ENCODE results near the gene ARL5B.
"Not testable (repeated sequence)": the region's sequence is repeated elsewhere in the genome, so short reads cannot be mapped to it uniquely, and the experiment has no call there.

- TF ChIP-seq, protein P1, sequence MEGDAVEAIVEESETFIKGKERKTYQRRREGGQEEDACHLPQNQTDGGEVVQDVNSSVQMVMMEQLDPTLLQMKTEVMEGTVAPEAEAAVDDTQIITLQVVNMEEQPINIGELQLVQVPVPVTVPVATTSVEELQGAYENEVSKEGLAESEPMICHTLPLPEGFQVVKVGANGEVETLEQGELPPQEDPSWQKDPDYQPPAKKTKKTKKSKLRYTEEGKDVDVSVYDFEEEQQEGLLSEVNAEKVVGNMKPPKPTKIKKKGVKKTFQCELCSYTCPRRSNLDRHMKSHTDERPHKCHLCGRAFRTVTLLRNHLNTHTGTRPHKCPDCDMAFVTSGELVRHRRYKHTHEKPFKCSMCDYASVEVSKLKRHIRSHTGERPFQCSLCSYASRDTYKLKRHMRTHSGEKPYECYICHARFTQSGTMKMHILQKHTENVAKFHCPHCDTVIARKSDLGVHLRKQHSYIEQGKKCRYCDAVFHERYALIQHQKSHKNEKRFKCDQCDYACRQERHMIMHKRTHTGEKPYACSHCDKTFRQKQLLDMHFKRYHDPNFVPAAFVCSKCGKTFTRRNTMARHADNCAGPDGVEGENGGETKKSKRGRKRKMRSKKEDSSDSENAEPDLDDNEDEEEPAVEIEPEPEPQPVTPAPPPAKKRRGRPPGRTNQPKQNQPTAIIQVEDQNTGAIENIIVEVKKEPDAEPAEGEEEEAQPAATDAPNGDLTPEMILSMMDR (IDR thresholded peaks at IDR 0.05 in 4 of 5, conservative IDR thresholded peaks at IDR 0.05 in 1 of 5): not testable (repeated sequence)
- not testable (repeated sequence) for TF ChIP-seq POLR2A (IDR thresholded peaks at IDR 0.05)
Observed at GRCh38 chr10:18627452-18628018, 31.7 kb upstream of the ARL5B start.
